Mesothelial cell of epicardium (in vitro differentiated cells): Measurements from ENCODE around the gene HHIPL1. TPM values are rescaled to one million over a fixed set of nuclear protein-coding genes. Genes with fewer than 3 reads are reported as not detected.

Experiments
- DNase-seq, 2 experiments: peaks; one replicate each; pipeline ENCODE4 v3.0.0; 2021; ENCODE audit warnings: low spot score in 2 of 2; ENCODE audit not compliant: unreplicated experiment in 2 of 2
- H3K27ac Mint-ChIP-seq: 2 replicates; pipeline ENCODE4 v1.8.0; 2021; ENCODE audit warnings: mixed read lengths
- H3K27me3 Mint-ChIP-seq: 2 replicates; pipeline ENCODE4 v1.8.0; 2021; ENCODE audit warnings: low read depth, mixed read lengths
- H3K36me3 Mint-ChIP-seq: 2 replicates; pipeline ENCODE4 v1.8.0; 2021; ENCODE audit warnings: mixed read lengths
- H3K4me1 Mint-ChIP-seq: 2 replicates; pipeline ENCODE4 v1.8.0; 2021; ENCODE audit warnings: mixed read lengths
- H3K4me3 Mint-ChIP-seq: 2 replicates; pipeline ENCODE4 v1.8.0; 2021; ENCODE audit warnings: mild to moderate bottlenecking, moderate library complexity, mixed read lengths
- H3K9me3 Mint-ChIP-seq: 2 replicates; pipeline ENCODE4 v1.8.0; 2021; ENCODE audit warnings: mixed read lengths
- CTCF ChIP-seq: fragments of 200-600 bp; sonication (generic); IDR thresholded peaks from one replicate; pipeline ENCODE4 v1.5.0; 2021; ENCODE audit warnings: antibody characterized with exemption; ENCODE audit not compliant: unreplicated experiment
- total RNA-seq: library from RNA; stranded (reverse); gene quantifications from 3 replicates; pipeline ENCODE4 v1.2.1, GENCODE V29; 2021

Gene HHIPL1
- total RNA-seq, 1 donor from 2014 or later = 4.4 TPM

GRCh38 chr14:99676657-99677056, 31.7 kb downstream of the HHIPL1 start:
- Mint-ChIP-seq H3K27ac (no peak overlapping the region), H3K4me3 (no peak overlapping the region), H3K36me3 (no peaks in the 10 kb centered on the region), H3K27me3 (peaks cover under 1% of the 10 kb centered on the region), H3K4me1 (peaks cover 5% of the 10 kb centered on the region), H3K9me3 (peaks cover 9% of the 10 kb centered on the region)
- no peak for DNase-seq
- no peak for TF ChIP-seq CTCF

- DNase-seq = no peak
- Mint-ChIP-seq H3K36me3 (no peaks in the 10 kb centered on the region), H3K27ac (no peak overlapping the region), H3K4me1 (no peaks in the 10 kb centered on the region), H3K4me3 (no peak overlapping the region), H3K27me3 (no peaks in the 10 kb centered on the region), H3K9me3 (peaks cover 9% of the 10 kb centered on the region)
- no peak for TF ChIP-seq CTCF
Measured at GRCh38 chr14:99677231-99678140, 32.6 kb downstream of the HHIPL1 start.

GRCh38 chr14:99678198-99678597, 33.3 kb downstream of the HHIPL1 start:
- no peaks in the 10 kb centered on the region for H3K4me1 Mint-ChIP-seq
- TF ChIP-seq CTCF = no peak
- no peak overlapping the region for H3K27ac Mint-ChIP-seq
- H3K4me3 Mint-ChIP-seq = no peak overlapping the region
- H3K36me3 Mint-ChIP-seq = no peaks in the 10 kb centered on the region
- no peak for DNase-seq
- peaks cover 9% of the 10 kb centered on the region for H3K9me3 Mint-ChIP-seq
- peaks cover 1% of the 10 kb centered on the region for H3K27me3 Mint-ChIP-seq

- H3K27ac Mint-ChIP-seq = no peak overlapping the region
- H3K4me3 Mint-ChIP-seq = no peak overlapping the region
- peaks cover 1% of the 10 kb centered on the region for H3K27me3 Mint-ChIP-seq
- H3K9me3 Mint-ChIP-seq = peaks cover 9% of the 10 kb centered on the region
- TF ChIP-seq CTCF = no peak
- DNase-seq = no peak
- no peaks in the 10 kb centered on the region for H3K36me3 Mint-ChIP-seq
- H3K4me1 Mint-ChIP-seq = no peaks in the 10 kb centered on the region
Measured at GRCh38 chr14:99679111-99679510, 34.2 kb downstream of the HHIPL1 start.

GRCh38 chr14:99679543-99679942, 34.6 kb downstream of the HHIPL1 start:
- no peaks in the 10 kb centered on the region for H3K4me1 Mint-ChIP-seq
- peaks cover 9% of the 10 kb centered on the region for H3K9me3 Mint-ChIP-seq
- no peak overlapping the region for H3K27ac Mint-ChIP-seq
- DNase-seq = no peak
- no peak for TF ChIP-seq CTCF
- H3K4me3 Mint-ChIP-seq = no peak overlapping the region
- H3K36me3 Mint-ChIP-seq = no peaks in the 10 kb centered on the region
- H3K27me3 Mint-ChIP-seq = peaks cover 1% of the 10 kb centered on the region
